ENCODE measurements around the gene DNAJC16.

- TF ChIP-seq CTCF (IDR thresholded peaks at IDR 0.05) = peak; percentile 38 to 68 (median 48)
- TF ChIP-seq POLR2A (IDR thresholded peaks at IDR 0.05) = no peak
- no peak for TF ChIP-seq EP300 (IDR thresholded peaks at IDR 0.05)
Observed at GRCh38 chr1:15501208-15502032, 25.2 kb upstream of the DNAJC16 start.
